Neutrophil (primary cell): ENCODE data around the gene FOXO1.

Experiments
- H3K27ac ChIP-seq: fragments of 200-600 bp; sonication (generic); 2 replicates; pipeline ENCODE4 v1.5.1; 2016; ENCODE audit warnings: mild to moderate bottlenecking, moderate library complexity
- H3K27me3 ChIP-seq: fragments of 200-600 bp; sonication (generic); 2 replicates; pipeline ENCODE4 v1.6.0; 2016; ENCODE audit warnings: mild to moderate bottlenecking
- H3K36me3 ChIP-seq: fragments of 200-600 bp; sonication (generic); 2 replicates; pipeline ENCODE4 v1.5.1; 2017
- H3K4me1 ChIP-seq, 2 experiments: fragments of 200-600 bp in 1 of 2; sonication (generic) in 1 of 2; 1 replicate in 1 of 2; 2 replicates in 1 of 2; pipeline versions ENCODE4 v1.5.1 to v1.6.1; 2013 to 2016; ENCODE audit warnings: low read depth in 1 of 2, low read length in 1 of 2, mild to moderate bottlenecking in 1 of 2, moderate library complexity in 1 of 2; ENCODE audit not compliant: control insufficient read depth in 1 of 2, insufficient read depth in 1 of 2
- H3K4me3 ChIP-seq, 2 experiments: fragments of 200-600 bp in 1 of 2; sonication (generic) in 1 of 2; 1 replicate in 1 of 2; 2 replicates in 1 of 2; pipeline ENCODE4 v1.5.1; 2013 to 2016; ENCODE audit warnings: low read depth in 1 of 2, low read length in 1 of 2, mild to moderate bottlenecking in 1 of 2, moderate library complexity in 1 of 2
- H3K9me3 ChIP-seq: fragments of 200-600 bp; sonication (generic); 2 replicates; pipeline ENCODE4 v1.5.1; 2016
- CTCF ChIP-seq: fragments of 200-600 bp; sonication (generic); IDR thresholded peaks from 2 replicates; pipeline ENCODE4 v1.5.1; 2016; ENCODE audit warnings: antibody characterized with exemption

FOXO1 gene

DNA sequence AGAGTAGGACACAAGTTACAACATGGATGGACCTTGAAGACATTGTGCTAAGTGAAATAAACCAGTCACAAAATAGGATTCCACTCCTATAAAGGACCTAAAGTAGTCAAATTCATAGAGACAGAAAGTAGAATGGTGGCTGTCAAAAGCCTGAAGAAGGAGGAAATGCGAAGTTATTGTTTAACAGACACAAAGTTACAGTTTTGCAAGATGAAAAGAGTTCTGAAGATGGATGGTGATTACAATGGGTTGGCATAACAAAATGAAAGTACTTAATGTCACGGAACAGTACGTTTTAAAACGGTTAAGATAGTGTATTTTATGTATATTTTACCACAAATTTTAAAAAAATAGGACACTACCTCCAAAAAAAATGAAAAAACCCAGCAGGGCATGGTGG lies 34.8 kb downstream of the FOXO1 start:
- H3K9me3 ChIP-seq, result no peaks in the 10 kb centered on the region
- no peak overlapping the region for H3K27ac ChIP-seq
- no peaks in the 10 kb centered on the region for H3K27me3 ChIP-seq
- H3K4me1 ChIP-seq, result peaks cover 4 to 6% of the 10 kb centered on the region in 2 experiments
- no peak overlapping the region for H3K4me3 ChIP-seq
- no peaks in the 10 kb centered on the region for H3K36me3 ChIP-seq
- TF ChIP-seq CTCF, result no peak

DNA sequence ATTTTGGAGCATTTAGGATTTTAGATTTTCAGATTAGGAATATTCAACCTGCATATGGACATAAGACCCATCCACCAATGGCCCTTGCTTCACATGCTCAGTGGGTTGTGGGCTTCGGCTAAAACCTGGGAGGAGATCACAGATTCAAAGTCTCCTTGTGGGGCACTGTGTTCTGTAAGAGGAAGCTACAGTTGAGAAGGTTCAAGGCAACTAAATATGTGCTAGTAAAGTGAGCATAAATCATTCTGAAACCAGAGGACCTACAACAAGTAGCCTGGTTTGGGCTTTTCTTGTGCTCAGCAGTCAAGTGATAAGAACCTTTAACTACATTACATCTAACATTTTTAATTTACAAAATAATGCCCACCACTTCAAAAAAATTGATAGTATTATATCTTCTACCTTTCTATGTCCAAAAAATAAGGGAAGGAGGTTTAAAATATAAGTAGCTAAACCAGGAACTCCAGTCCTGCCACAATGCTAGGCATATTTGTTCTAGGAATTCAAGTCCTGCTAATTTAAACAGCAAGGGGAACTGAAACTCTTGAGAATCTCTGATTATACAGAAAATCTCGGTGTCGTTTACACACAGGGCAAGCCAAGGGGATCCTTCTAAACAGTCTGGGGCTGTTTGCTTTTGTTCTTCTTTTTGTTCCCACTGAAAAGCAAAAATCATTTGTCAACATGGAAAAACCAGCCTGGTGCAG lies 36.6 kb downstream of the FOXO1 start:
- Histone ChIP-seq H3K27me3 (no peaks in the 10 kb centered on the region), H3K9me3 (no peaks in the 10 kb centered on the region), H3K36me3 (no peaks in the 10 kb centered on the region), H3K4me3 (no peak overlapping the region), H3K27ac (no peak overlapping the region), H3K4me1 (peaks cover 3 to 6% of the 10 kb centered on the region in 2 experiments)
- TF ChIP-seq CTCF, result no peak

DNA sequence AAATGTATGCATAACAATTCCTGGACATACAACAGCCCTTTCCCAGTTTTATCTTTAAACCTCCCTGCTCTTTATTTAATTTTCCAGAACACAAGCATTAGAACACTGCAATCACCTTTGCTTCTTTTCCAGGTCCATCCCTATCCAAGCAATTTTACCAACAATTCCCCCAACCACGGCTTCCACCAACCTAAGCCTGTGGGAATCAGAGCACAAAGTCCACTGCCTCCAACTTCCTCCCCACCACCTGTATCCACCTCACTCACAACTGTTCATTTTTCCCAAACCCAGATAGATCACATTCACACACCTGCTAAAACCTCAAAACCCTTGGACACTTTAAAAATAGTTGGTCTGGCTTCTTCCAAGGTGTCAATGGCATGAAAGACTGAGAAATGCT lies 39.5 kb downstream of the FOXO1 start:
- Histone ChIP-seq H3K9me3 (no peaks in the 10 kb centered on the region), H3K36me3 (no peaks in the 10 kb centered on the region), H3K4me1 (no peaks in the 10 kb centered on the region), H3K27me3 (no peaks in the 10 kb centered on the region), H3K27ac (no peak overlapping the region), H3K4me3 (no peak overlapping the region)
- no peak for TF ChIP-seq CTCF

DNA sequence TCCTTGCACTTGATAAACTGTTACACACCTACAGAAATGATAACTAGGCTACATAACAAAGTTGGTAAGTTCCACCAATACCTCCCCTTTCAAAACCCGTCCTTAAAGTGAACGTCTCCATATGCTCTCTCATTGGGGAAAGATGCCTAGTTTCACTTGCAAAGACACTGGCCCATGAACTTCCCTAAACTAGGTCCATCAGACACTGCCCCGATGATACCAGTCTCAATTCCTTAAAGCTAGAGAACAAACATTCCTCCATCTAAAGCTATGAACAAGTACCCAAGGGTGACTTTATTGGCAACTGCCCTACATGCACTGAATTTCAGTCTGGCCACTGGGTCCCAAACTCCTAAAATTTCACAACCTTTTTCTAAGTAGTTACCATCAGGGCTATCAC lies 39.9 kb downstream of the FOXO1 start:
- Histone ChIP-seq H3K36me3 (no peaks in the 10 kb centered on the region), H3K27me3 (no peaks in the 10 kb centered on the region), H3K9me3 (no peaks in the 10 kb centered on the region), H3K27ac (peak overlapping the region; percentile 6), H3K4me1 (no peaks in the 10 kb centered on the region), H3K4me3 (no peak overlapping the region)
- TF ChIP-seq CTCF, result no peak

- no peaks in the 10 kb centered on the region for H3K4me1 ChIP-seq
- H3K36me3 ChIP-seq, result no peaks in the 10 kb centered on the region
- no peaks in the 10 kb centered on the region for H3K27me3 ChIP-seq
- no peak overlapping the region for H3K4me3 ChIP-seq
- no peak overlapping the region for H3K27ac ChIP-seq
- no peak for TF ChIP-seq CTCF
- H3K9me3 ChIP-seq, result no peaks in the 10 kb centered on the region
Observed at GRCh38 chr13:40624986-40625385, 41.5 kb downstream of the FOXO1 start.

DNA sequence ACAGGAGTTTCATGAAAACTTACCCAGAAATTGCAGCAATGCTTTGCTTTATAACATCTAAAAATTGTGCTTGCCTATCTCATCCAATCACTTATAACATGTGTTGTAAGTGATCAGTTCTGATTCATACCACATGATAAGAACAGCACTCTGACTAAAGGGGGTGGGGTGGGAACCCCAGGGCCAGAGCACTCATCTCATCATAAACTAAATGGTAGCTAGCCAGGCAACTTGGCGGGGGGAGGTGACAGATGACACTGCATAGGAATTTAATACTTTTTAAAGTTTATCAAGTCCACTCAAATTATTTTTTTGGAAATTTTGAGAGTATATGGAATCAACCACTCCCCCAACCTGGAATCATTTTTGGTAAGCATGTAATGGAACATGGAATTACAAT lies 42.1 kb downstream of the FOXO1 start:
- Histone ChIP-seq H3K27me3 (no peaks in the 10 kb centered on the region), H3K36me3 (no peaks in the 10 kb centered on the region), H3K4me3 (no peak overlapping the region), H3K4me1 (no peaks in the 10 kb centered on the region), H3K27ac (no peak overlapping the region), H3K9me3 (no peaks in the 10 kb centered on the region)
- TF ChIP-seq CTCF, result no peak
